Tibial nerve (tissue), 4 donors: ENCODE results near the gene ACTR6. TPM values are rescaled to one million over a fixed set of nuclear protein-coding genes. Genes with fewer than 3 reads are reported as not detected.
"Not testable (repeated sequence)": the region's sequence is repeated elsewhere in the genome, so short reads cannot be mapped to it uniquely, and the experiment has no call there.

Source experiments
- DNase-seq, 2 donors: peaks; one replicate each; pipeline ENCODE4 v3.0.0-alpha.2; 2019; ENCODE audit warnings: low spot score in 2 of 2
- H3K27ac ChIP-seq, 4 donors: fragments of 200-600 bp; sonication (generic) in 3 of 4; one replicate each; pipeline ENCODE4 v1.5.1; 2017 to 2019; ENCODE audit warnings: mild to moderate bottlenecking in 1 of 4
- H3K27me3 ChIP-seq, 2 donors: fragments of 200-600 bp; sonication (generic) in 1 of 2; one replicate each; pipeline versions ENCODE4 v1.5.1 to v1.6.0; 2017 to 2019
- H3K36me3 ChIP-seq, 3 donors: fragments of 200-600 bp; sonication (generic); one replicate each; pipeline ENCODE4 v1.5.1; 2018 to 2019
- H3K4me1 ChIP-seq, 4 donors: fragments of 200-600 bp; sonication (generic) in 3 of 4; one replicate each; pipeline ENCODE4 v1.5.1; 2017 to 2019
- H3K4me3 ChIP-seq, 4 donors: fragments of 200-600 bp; sonication (generic) in 3 of 4; one replicate each; pipeline ENCODE4 v1.5.1; 2017 to 2019; ENCODE audit warnings: mild to moderate bottlenecking in 1 of 4, moderate library complexity in 1 of 4
- H3K9me3 ChIP-seq, 4 donors: fragments of 200-600 bp; sonication (generic) in 3 of 4; one replicate each; pipeline ENCODE4 v1.5.1; 2017 to 2019
- EP300 ChIP-seq, 2 donors: sonication (generic); formaldehyde crosslinking; IDR thresholded peaks; one replicate each; pipeline ENCODE4 v1.6.1; 2017; ENCODE audit warnings: antibody characterized with exemption in 2 of 2, mild to moderate bottlenecking in 1 of 2
- POLR2A ChIP-seq, 2 donors: fragments of 450-650 bp; IDR thresholded peaks; one replicate each; pipeline ENCODE4 v1.6.1; 2017; ENCODE audit warnings: antibody characterized with exemption in 2 of 2, mild to moderate bottlenecking in 2 of 2, moderate library complexity in 2 of 2
- WGBS, 2 donors: methylation state at CpG; one replicate each; pipeline ENCODE4 v1.1.5; 2018; 5-methylcytosine and 5-hydroxymethylcytosine counted together
- total RNA-seq, 4 donors: library from RNA; depleted of rRNA; stranded (reverse); fragments of >200 nt; gene quantifications; one replicate each; pipeline ENCODE4 v1.1.0, GENCODE V29; 2016
- TF ChIP-seq, protein P1 (sequence below), 5 experiments: fragments of 200-600 bp in 3 of 5; fragments of 450-650 bp in 2 of 5; sonication (generic) in 3 of 5; IDR thresholded peaks; one replicate each; pipeline ENCODE4 v1.5.1; 2016 to 2019; ENCODE audit warnings: antibody characterized with exemption in 5 of 5, mild to moderate bottlenecking in 3 of 5, moderate library complexity in 2 of 5

The ACTR6 gene
- total RNA-seq, 4 donors from 2014 or later = 11.1 to 19.5 (median 15.5) TPM

- WGBS, 2 donors = 17 to 32% methylated on average over 5 of the region's 5 CpGs
- Histone ChIP-seq H3K27me3 (no peaks in the 10 kb centered on the region), H3K4me3 (peak overlapping the region in 2 of 4 donors; percentile 0 to 17), H3K4me1 (peaks cover 0 to 26% (median 0%) of the 10 kb centered on the region in 4 donors), H3K36me3 (no peaks in the 10 kb centered on the region), H3K9me3 (no peaks in the 10 kb centered on the region), H3K27ac (peak overlapping the region; percentile 37 to 78 (median 54))
- DNase-seq = no peak
- TF ChIP-seq EP300 (IDR thresholded peaks at IDR 0.05) = no peak
- TF ChIP-seq POLR2A (IDR thresholded peaks at IDR 0.05) = no peak
- TF ChIP-seq, protein P1, sequence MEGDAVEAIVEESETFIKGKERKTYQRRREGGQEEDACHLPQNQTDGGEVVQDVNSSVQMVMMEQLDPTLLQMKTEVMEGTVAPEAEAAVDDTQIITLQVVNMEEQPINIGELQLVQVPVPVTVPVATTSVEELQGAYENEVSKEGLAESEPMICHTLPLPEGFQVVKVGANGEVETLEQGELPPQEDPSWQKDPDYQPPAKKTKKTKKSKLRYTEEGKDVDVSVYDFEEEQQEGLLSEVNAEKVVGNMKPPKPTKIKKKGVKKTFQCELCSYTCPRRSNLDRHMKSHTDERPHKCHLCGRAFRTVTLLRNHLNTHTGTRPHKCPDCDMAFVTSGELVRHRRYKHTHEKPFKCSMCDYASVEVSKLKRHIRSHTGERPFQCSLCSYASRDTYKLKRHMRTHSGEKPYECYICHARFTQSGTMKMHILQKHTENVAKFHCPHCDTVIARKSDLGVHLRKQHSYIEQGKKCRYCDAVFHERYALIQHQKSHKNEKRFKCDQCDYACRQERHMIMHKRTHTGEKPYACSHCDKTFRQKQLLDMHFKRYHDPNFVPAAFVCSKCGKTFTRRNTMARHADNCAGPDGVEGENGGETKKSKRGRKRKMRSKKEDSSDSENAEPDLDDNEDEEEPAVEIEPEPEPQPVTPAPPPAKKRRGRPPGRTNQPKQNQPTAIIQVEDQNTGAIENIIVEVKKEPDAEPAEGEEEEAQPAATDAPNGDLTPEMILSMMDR (IDR thresholded peaks at IDR 0.05) = no peak
Measured at GRCh38 chr12:100185361-100185894, 15.2 kb upstream of the ACTR6 start.

DNA sequence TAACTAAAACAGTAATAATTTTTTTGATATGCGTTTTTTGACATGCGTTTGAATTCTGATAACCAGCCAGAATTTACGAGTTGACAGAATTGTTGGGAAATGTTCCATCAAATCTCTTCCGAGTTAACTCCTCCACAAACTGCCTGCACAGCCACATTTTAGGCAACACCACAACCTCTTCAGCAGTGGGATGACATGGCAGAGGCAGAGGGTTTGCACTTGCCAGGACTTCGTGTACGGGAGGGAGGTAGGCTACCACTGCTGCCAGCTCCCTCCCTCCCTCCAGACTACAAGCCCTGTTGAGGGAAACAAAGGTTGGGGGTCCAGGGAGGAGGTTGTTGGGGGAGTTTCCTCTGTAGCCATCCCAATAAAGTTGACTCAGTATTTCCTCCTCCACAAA is 14.5 kb upstream of the ACTR6 start:
- H3K4me3 ChIP-seq = peak overlapping the region in 1 of 4 donors; percentile 17
- H3K27me3 ChIP-seq = no peaks in the 10 kb centered on the region
- peak overlapping the region in 3 of 4 donors; percentile 37 to 78 (median 61) for H3K27ac ChIP-seq
- no peak for DNase-seq
- no peaks in the 10 kb centered on the region for H3K9me3 ChIP-seq
- TF ChIP-seq EP300 (IDR thresholded peaks at IDR 0.05) (no peak), POLR2A (IDR thresholded peaks at IDR 0.05) (no peak)
- TF ChIP-seq, protein P1 (IDR thresholded peaks at IDR 0.05) = no peak
- H3K4me1 ChIP-seq = peaks cover 0 to 26% (median 0%) of the 10 kb centered on the region in 4 donors
- 29% methylated on average over 6 of the region's 6 CpGs for WGBS, 2 donors
- H3K36me3 ChIP-seq = no peaks in the 10 kb centered on the region

GRCh38 chr12:100187068-100187467 is 13.5 kb upstream of the ACTR6 start:
- Histone ChIP-seq H3K36me3 (no peaks in the 10 kb centered on the region), H3K4me3 (no peak overlapping the region), H3K4me1 (peaks cover 0 to 26% (median 0%) of the 10 kb centered on the region in 4 donors), H3K27me3 (no peaks in the 10 kb centered on the region), H3K27ac (no peak overlapping the region), H3K9me3 (no peaks in the 10 kb centered on the region)
- no peak for DNase-seq
- WGBS, 2 donors = 93 to 97% methylated on average over 5 of the region's 5 CpGs
- TF ChIP-seq, protein P1 (IDR thresholded peaks at IDR 0.05) = no peak
- no peak for TF ChIP-seq EP300 (IDR thresholded peaks at IDR 0.05)
- no peak for TF ChIP-seq POLR2A (IDR thresholded peaks at IDR 0.05)

DNA sequence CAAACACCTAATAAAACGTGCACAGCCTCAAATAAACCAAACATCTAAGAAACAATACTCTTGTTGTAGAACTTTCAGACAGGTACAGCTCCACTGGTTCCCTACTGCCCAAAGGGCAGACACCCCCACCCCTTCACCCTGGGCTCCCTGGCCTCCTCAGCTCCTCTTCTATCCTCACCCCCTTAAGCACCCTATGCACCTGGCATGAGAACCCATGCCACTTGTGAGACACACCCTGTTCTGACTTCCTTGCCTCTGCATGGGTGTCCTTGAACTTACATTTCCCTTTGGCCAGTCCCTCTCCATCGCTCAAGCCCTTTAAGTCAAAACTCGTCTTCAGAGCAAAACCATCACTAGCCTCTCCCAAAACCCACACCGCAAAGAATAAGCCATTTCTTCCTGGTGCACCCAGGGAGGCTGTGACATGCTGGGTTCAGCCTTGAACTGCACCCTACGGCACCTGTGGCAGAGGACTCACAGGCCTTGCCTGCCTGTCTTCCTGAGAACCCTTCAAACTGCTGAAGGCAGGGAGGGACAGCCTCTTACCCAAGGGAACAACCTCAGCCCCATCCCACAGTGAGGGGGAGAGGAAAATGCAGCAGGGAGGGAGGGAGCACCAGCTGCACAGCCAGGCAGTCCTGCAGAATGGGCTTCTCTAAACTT is 12.6 kb upstream of the ACTR6 start:
- Histone ChIP-seq H3K4me1 (peaks cover 0 to 26% (median 0%) of the 10 kb centered on the region in 4 donors), H3K4me3 (no peak overlapping the region), H3K9me3 (no peaks in the 10 kb centered on the region), H3K27me3 (no peaks in the 10 kb centered on the region), H3K27ac (no peak overlapping the region), H3K36me3 (no peaks in the 10 kb centered on the region)
- no peak for DNase-seq
- 97% methylated on average over 5 of the region's 5 CpGs for WGBS, 2 donors
- TF ChIP-seq EP300 (IDR thresholded peaks at IDR 0.05) (no peak), POLR2A (IDR thresholded peaks at IDR 0.05) (no peak)
- TF ChIP-seq, protein P1 (IDR thresholded peaks at IDR 0.05) = no peak

- DNase-seq, H3K27me3 ChIP-seq, H3K4me3 ChIP-seq, H3K27ac ChIP-seq, H3K36me3 ChIP-seq, H3K9me3 ChIP-seq: not testable (repeated sequence)
- WGBS, 2 donors = 89 to 91% methylated on average over 11 of the region's 11 CpGs
- peaks cover 0 to 26% (median 0%) of the 10 kb centered on the region in 4 donors for H3K4me1 ChIP-seq
Measured at GRCh38 chr12:100188888-100189635, 11.6 kb upstream of the ACTR6 start.
